ENCODE data around the gene FAM47E. TPM values are rescaled to one million over a fixed set of nuclear protein-coding genes. Genes with fewer than 3 reads are reported as not detected.

Gene FAM47E
- total RNA-seq, 1 experiment from 2014 or later: 1.4 TPM

Other genes starting within 250 kb of the FAM47E start
- not detected in 2 replicates for gene CXCL9, start 244.2 kb upstream of the FAM47E start, total RNA-seq (2014; rRNA removed; shearing (Covaris generic))
- 0.12 and 0.78 TPM in 2 replicates for gene CXCL10, start 228.2 kb upstream of the FAM47E start, total RNA-seq (2014; rRNA removed; shearing (Covaris generic))
- gene CXCL11, start 215.7 kb upstream of the FAM47E start, total RNA-seq (2014; rRNA removed; shearing (Covaris generic)): 0.10 and 0.36 TPM in 2 replicates
- 0.24 TPM in 1 of 2 replicates, not detected in the other for gene ART3, start 177.0 kb upstream of the FAM47E start, total RNA-seq (2014; rRNA removed; shearing (Covaris generic))
- gene NUP54, start 103.3 kb upstream of the FAM47E start, total RNA-seq (2014; rRNA removed; shearing (Covaris generic)): 57.5 and 71.5 TPM in 2 replicates
- gene SCARB2, start 37.9 kb upstream of the FAM47E start, total RNA-seq (2014; rRNA removed; shearing (Covaris generic)): 151 and 165 TPM in 2 replicates
- 10.1 and 12.0 TPM in 2 replicates for gene STBD1, start 55.0 kb downstream of the FAM47E start, total RNA-seq (2014; rRNA removed; shearing (Covaris generic))
- gene CCDC158, start 169.4 kb downstream of the FAM47E start, total RNA-seq (2014; rRNA removed; shearing (Covaris generic)): not detected in 2 replicates
- gene SHROOM3, start 183.5 kb downstream of the FAM47E start, total RNA-seq (2014; rRNA removed; shearing (Covaris generic)): 9.6 and 10.0 TPM in 2 replicates